ENCODE results near the gene BTLA.
"Not testable (repeated sequence)": the region's sequence is repeated elsewhere in the genome, so short reads cannot be mapped to it uniquely, and the experiment has no call there.

Gene BTLA

GRCh38 chr3:112445839-112446238 is 53.4 kb downstream of the BTLA start:
- DNase-seq (ENCODE audit: low spot score): no peak

- DNase-seq (ENCODE audit: low spot score): peak; percentile 54
These were observed 61.9 kb downstream of the BTLA start for GRCh38 chr3:112437146-112438022.

- DNase-seq (ENCODE audit: low spot score): no peak
These were observed 69.3 kb downstream of the BTLA start for GRCh38 chr3:112429960-112430359.

GRCh38 chr3:112427123-112427522 is 72.1 kb downstream of the BTLA start:
- no peak for DNase-seq (ENCODE audit: low spot score)

- no peak for DNase-seq (ENCODE audit: low spot score)
These were observed 73.2 kb downstream of the BTLA start for GRCh38 chr3:112425858-112426750.

- no peak for DNase-seq (ENCODE audit: low spot score)
These were observed 73.9 kb downstream of the BTLA start for GRCh38 chr3:112425382-112425781.

GRCh38 chr3:112424394-112424793 is 74.9 kb downstream of the BTLA start:
- DNase-seq (ENCODE audit: low spot score): no peak

- DNase-seq (ENCODE audit: low spot score): not testable (repeated sequence)
These were observed 76.4 kb downstream of the BTLA start for GRCh38 chr3:112422921-112423320.

GRCh38 chr3:112418526-112418925 is 80.7 kb downstream of the BTLA start:
- not testable (repeated sequence) for DNase-seq (ENCODE audit: low spot score)

GRCh38 chr3:112417696-112418318 is 81.5 kb downstream of the BTLA start:
- DNase-seq (ENCODE audit: low spot score): no peak

- no peak for DNase-seq (ENCODE audit: low spot score)
These were observed 82.7 kb downstream of the BTLA start for GRCh38 chr3:112416391-112417212.

GRCh38 chr3:112415390-112415789 is 83.9 kb downstream of the BTLA start:
- no peak for DNase-seq (ENCODE audit: low spot score)

All from CD4-positive, alpha-beta T cell treated with Interleukin-15 for 4 hours (primary cell).